T-helper 2 cell treated with Interferon-gamma antibody and Interleukin-4, amounts not matched to agents 5 μg/mL and 100 μg/mL, for 36 hours (primary cell): Measurements from ENCODE around the gene DOCK10.

Source experiments
- DNase-seq: peaks from one replicate; pipeline ENCODE4 v3.0.0; 2021; ENCODE audit warnings: low spot score
- H3K27ac Mint-ChIP-seq: one replicate; pipeline ENCODE4 v1.8.0; 2021; ENCODE audit warnings: mild to moderate bottlenecking, mixed read lengths
- H3K27me3 Mint-ChIP-seq: one replicate; pipeline ENCODE4 v1.8.0; 2021; ENCODE audit warnings: low read depth, mixed read lengths
- H3K36me3 Mint-ChIP-seq: one replicate; pipeline ENCODE4 v1.8.0; 2021; ENCODE audit warnings: low read depth, mixed read lengths
- H3K4me1 Mint-ChIP-seq: one replicate; pipeline ENCODE4 v1.8.0; 2021; ENCODE audit warnings: low read depth, mixed read lengths
- H3K4me3 Mint-ChIP-seq: one replicate; pipeline ENCODE4 v1.8.0; 2022; ENCODE audit warnings: mild to moderate bottlenecking, moderate library complexity, mixed read lengths
- H3K9me3 Mint-ChIP-seq: one replicate; pipeline ENCODE4 v1.8.0; 2021; ENCODE audit warnings: mixed read lengths

Gene DOCK10

DNA sequence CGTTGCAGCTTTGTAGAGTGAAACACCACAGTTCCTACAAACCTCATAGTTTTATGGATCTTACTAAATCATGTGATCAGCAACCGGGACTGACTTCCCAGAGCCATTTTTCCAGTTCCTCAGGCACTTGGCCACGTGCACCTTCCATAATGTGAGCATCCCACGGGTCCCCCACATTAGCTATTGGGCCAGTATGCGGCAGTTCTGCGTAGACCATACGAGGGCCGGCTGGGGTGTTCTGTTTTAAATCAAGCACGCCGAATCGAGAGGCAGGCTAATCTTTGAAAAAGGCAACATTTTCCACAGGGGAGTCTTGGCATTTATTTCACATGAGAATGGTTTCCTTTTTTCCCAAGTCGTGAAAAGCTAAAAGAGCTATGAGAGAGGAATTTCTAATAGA, 190.5 kb downstream of the DOCK10 start:
- Mint-ChIP-seq H3K9me3 (no peaks in the 10 kb centered on the region), H3K27me3 (no peaks in the 10 kb centered on the region), H3K4me3 (no peak overlapping the region), H3K36me3 (peaks cover 69% of the 10 kb centered on the region), H3K4me1 (peaks cover 6% of the 10 kb centered on the region), H3K27ac (no peak overlapping the region)
- no peak for DNase-seq

DNA sequence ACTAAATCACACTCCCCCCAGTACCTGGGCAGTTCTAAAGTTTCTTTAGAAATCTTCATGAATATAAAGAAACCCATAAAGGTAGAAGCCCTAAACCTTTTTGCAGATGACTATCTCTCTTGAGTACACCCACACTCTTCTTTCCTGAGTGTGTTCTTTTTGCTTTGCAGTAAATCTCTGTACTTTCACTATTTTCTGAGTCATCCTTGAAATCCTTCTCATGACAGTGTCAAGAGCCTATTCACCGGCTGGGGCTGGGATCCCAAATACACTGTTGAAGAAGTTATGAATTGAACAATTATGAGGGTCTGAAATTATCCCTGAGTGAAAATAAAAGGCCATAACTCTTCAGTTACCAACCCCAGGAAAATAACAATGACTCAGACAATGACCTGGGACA, 192.2 kb downstream of the DOCK10 start:
- no peak overlapping the region for H3K27ac Mint-ChIP-seq
- H3K27me3 Mint-ChIP-seq, result no peaks in the 10 kb centered on the region
- peaks cover 72% of the 10 kb centered on the region for H3K36me3 Mint-ChIP-seq
- H3K9me3 Mint-ChIP-seq, result no peaks in the 10 kb centered on the region
- H3K4me1 Mint-ChIP-seq, result peaks cover 6% of the 10 kb centered on the region
- no peak overlapping the region for H3K4me3 Mint-ChIP-seq
- no peak for DNase-seq

DNA sequence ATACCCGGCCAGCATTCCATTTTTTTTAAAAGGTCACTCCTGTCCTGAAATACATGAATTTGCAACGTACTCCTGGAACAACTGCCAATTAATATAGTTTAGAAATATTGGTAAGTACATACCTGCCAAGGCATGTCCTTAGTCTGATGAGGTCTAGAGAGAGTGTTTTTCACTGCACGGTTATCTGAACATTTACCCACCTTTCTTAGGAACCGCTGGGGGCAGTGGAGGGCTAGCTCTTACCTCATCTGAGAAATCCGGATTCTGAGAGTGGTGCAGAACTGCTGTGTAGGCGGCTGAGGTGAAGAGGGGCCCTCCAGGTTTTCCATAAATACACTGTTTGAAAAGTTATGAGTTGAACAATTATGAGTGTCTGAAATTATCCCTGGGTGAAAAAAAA, 193.0 kb downstream of the DOCK10 start:
- Mint-ChIP-seq H3K27ac (no peak overlapping the region), H3K36me3 (peaks cover 73% of the 10 kb centered on the region), H3K27me3 (no peaks in the 10 kb centered on the region), H3K4me1 (peaks cover 6% of the 10 kb centered on the region), H3K9me3 (no peaks in the 10 kb centered on the region), H3K4me3 (no peak overlapping the region)
- no peak for DNase-seq

DNA sequence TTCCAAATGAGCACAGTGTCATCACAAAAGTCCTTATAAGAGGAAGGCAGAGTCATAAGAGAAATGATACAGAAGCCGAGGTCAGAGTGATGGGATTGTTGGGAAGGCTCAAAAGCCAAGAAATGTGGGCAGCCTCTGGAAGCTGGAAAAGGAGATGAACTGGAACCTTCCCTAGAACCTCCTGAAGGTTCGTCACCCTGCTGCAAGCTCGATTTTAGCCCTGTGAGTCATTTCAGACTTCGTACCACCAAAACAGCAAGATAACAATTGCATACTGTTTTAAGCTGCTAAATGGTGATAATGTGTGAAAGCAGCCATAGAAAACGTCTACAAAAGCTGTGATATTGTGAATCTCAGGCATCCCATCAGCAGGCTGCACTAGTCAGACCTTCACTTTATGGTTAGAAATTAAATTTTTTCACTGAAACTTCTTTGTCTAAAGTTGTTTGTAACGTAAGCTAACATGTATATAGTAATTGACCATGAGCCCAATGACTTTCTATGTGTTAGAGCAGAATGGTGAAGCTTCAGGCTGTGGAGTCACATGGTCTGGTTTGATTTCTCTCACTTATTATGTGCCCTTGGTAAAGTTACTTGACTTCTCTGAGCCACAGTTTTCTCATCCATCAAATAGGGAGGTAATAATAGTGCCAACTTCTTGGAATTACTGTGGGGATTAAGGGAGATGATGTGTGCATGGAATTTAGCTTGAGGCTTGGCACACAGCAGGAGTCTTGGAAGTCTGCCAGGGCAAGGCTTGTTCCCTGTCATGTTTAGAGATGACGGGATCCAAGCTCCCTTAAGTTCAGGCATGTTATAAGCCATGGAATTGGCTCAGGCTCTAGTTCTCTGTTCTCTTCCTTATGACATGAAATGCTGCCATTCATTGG, 194.1 kb downstream of the DOCK10 start:
- Mint-ChIP-seq H3K36me3 (peaks cover 78% of the 10 kb centered on the region), H3K4me1 (peaks cover 6% of the 10 kb centered on the region), H3K9me3 (no peaks in the 10 kb centered on the region), H3K27ac (no peak overlapping the region), H3K4me3 (no peak overlapping the region), H3K27me3 (no peaks in the 10 kb centered on the region)
- DNase-seq, result no peak

DNA sequence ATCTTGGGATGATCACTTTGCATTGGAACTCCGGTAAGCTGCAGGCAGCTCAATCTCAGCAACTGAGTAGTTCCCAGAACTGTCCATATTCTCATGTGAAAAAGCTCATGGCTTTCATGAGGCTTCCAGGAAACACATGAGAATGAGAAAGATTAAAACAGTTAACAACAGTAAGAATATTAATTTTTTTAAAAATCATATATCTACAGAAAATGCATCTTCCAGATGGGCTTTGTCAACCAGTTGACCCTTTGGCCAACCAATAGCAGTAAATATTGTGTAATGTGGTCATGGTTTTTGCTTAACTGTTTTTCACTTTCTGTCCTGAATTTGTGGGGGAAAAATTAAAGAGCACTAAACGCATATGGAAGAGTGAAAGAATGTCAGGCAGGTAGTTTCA, 194.9 kb downstream of the DOCK10 start:
- no peaks in the 10 kb centered on the region for H3K9me3 Mint-ChIP-seq
- peaks cover 6% of the 10 kb centered on the region for H3K4me1 Mint-ChIP-seq
- H3K27ac Mint-ChIP-seq, result no peak overlapping the region
- no peak for DNase-seq
- H3K36me3 Mint-ChIP-seq, result peaks cover 80% of the 10 kb centered on the region
- no peaks in the 10 kb centered on the region for H3K27me3 Mint-ChIP-seq
- no peak overlapping the region for H3K4me3 Mint-ChIP-seq

DNA sequence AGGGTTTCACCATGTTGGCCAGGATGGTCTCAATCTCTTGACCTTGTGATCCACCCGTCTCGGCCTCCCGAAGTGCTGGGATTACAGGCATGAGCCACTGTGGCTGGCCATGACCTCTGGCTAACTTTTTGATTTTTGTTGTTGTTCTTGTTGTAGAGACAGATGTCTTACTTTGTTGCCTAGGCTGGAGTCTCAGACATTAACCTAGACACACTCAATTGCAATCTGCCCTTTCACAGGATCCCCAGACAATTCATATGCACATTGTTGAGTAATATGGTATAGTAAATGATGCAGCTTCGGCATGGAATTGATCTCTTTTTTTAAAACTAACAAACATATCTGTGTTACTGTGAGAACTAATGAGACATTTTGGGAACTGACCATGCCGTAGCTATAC, 195.6 kb downstream of the DOCK10 start:
- H3K4me3 Mint-ChIP-seq, result no peak overlapping the region
- no peak for DNase-seq
- H3K27ac Mint-ChIP-seq, result no peak overlapping the region
- peaks cover 6% of the 10 kb centered on the region for H3K4me1 Mint-ChIP-seq
- no peaks in the 10 kb centered on the region for H3K9me3 Mint-ChIP-seq
- no peaks in the 10 kb centered on the region for H3K27me3 Mint-ChIP-seq
- peaks cover 80% of the 10 kb centered on the region for H3K36me3 Mint-ChIP-seq

DNA sequence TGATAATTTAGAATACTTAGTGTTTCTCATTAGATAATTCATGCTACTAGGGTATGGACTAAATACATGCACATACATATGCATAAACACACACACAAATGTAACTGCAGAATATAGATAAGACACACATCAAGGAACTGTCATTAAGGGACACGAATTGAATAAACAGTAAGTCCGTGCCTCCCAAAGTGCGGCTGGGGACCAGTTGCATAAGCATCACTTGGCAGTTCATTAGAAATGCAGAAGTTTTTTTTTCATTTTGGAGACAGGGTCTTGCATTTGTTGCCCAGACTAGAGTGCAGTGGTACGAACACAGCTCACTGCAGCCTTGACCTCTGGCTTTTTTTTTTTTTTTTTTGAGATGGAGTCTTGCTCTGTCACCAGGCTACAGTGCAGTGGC, 196.1 kb downstream of the DOCK10 start:
- H3K27ac Mint-ChIP-seq, result no peak overlapping the region
- no peaks in the 10 kb centered on the region for H3K9me3 Mint-ChIP-seq
- H3K4me1 Mint-ChIP-seq, result peaks cover 6% of the 10 kb centered on the region
- no peaks in the 10 kb centered on the region for H3K27me3 Mint-ChIP-seq
- H3K36me3 Mint-ChIP-seq, result peaks cover 79% of the 10 kb centered on the region
- DNase-seq, result no peak
- no peak overlapping the region for H3K4me3 Mint-ChIP-seq

DNA sequence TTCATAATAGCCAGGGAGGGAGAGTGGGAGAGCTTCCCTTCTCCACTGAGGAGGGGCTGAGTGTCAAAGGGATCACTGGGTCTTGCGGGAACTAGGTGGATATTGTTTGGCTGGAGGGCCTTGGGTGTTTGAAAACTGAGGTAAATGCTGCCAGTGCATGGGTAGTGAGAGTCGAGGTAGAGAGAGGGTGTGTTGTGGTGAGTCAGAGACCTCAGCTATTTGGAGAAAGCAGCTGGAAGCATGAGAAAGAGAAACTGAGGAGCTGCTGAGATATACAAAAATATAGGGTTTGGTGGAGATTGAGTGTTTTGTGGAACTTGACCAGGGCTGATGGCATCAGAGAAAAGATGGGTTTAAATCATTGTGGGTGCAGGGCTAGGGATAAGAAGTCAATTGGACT, 199.1 kb downstream of the DOCK10 start:
- peaks cover 10% of the 10 kb centered on the region for H3K9me3 Mint-ChIP-seq
- no peaks in the 10 kb centered on the region for H3K27me3 Mint-ChIP-seq
- H3K27ac Mint-ChIP-seq, result peak overlapping the region; percentile 12
- no peak for DNase-seq
- peaks cover 81% of the 10 kb centered on the region for H3K36me3 Mint-ChIP-seq
- H3K4me1 Mint-ChIP-seq, result no peaks in the 10 kb centered on the region
- H3K4me3 Mint-ChIP-seq, result no peak overlapping the region

DNA sequence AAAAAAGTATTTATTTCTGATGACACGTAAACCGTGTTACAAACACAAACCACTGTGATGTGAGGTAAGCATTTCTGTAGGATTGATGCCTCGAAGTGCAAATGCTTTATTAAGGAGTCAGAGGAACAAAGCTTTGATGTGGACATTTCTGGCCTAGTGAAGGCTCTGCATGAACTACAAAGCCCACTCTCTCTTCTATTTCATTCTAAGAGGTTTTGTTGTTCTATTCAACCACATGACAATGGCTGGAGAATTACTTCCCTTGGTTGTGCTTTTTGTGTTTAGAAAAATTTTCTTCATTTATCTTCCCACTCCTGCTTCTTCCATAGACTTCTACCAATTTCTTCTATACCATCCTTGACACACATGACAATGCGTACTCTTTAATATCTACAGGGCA, 200.4 kb downstream of the DOCK10 start:
- Mint-ChIP-seq H3K27me3 (no peaks in the 10 kb centered on the region), H3K4me1 (no peaks in the 10 kb centered on the region), H3K27ac (no peak overlapping the region), H3K36me3 (peaks cover 83% of the 10 kb centered on the region), H3K9me3 (peaks cover 10% of the 10 kb centered on the region), H3K4me3 (no peak overlapping the region)
- DNase-seq, result no peak

DNA sequence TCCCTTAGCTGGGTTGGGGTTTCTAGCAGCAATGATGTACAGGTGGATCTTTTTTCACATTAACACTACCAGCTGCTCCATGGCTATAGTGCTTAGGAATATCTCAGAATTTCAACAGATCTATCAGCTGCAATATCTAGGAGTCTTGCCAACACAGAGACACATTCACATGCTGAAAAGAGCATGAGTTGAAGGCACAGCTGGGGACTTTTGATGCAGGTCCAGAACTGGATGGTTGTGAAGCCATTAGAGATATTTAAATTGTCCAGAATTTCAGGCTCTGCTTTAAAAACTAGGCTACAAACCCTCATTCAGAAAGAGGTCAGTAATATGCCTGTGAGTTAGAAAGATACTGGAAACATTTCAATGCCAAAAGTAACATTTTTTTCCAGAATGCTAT, 203.9 kb downstream of the DOCK10 start:
- Mint-ChIP-seq H3K27ac (no peak overlapping the region), H3K4me3 (no peak overlapping the region), H3K9me3 (peaks cover 10% of the 10 kb centered on the region), H3K4me1 (no peaks in the 10 kb centered on the region), H3K36me3 (peaks cover 80% of the 10 kb centered on the region), H3K27me3 (no peaks in the 10 kb centered on the region)
- DNase-seq, result no peak

DNA sequence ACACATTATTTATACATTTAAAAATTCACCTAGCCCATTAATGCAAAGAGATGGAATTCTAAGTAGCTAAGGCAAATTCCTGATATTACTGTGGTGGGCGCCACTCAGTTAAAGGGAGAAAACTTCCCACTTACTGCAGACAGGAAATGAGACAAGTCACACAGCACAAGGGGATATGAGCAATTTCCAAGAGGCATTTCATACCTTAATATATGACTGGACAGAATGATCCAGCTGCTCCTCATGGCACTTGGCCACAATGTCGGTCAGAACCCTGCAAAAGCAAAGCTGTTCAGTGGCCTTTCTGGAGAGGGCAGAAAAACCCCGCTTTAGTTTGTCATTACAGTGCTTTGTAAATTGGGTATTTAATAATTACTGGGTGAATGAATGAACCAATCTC, 204.7 kb downstream of the DOCK10 start:
- DNase-seq, result no peak
- H3K36me3 Mint-ChIP-seq, result peaks cover 79% of the 10 kb centered on the region
- no peaks in the 10 kb centered on the region for H3K4me1 Mint-ChIP-seq
- H3K9me3 Mint-ChIP-seq, result peaks cover 10% of the 10 kb centered on the region
- no peak overlapping the region for H3K4me3 Mint-ChIP-seq
- H3K27me3 Mint-ChIP-seq, result no peaks in the 10 kb centered on the region
- H3K27ac Mint-ChIP-seq, result no peak overlapping the region

DNA sequence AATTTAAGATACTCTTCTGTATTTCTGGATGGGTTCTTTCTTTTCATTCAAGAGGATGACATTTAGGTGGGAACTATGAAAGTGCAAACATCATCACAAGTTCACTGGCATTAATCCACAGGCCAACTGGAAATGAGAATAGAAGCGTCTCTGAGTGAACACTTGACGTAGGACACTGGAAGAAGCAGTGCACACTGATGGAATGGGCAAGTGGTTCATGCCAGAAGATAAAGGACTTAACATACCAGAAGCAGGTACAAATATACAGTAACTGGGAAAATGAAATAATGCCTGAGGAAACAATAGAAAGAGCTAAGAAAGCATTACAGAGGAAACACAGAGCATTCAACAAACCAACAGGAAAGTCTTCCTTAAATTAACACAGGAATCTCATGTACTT, 205.2 kb downstream of the DOCK10 start:
- peaks cover 10% of the 10 kb centered on the region for H3K9me3 Mint-ChIP-seq
- no peak for DNase-seq
- no peaks in the 10 kb centered on the region for H3K4me1 Mint-ChIP-seq
- H3K4me3 Mint-ChIP-seq, result no peak overlapping the region
- H3K27me3 Mint-ChIP-seq, result no peaks in the 10 kb centered on the region
- H3K36me3 Mint-ChIP-seq, result peaks cover 78% of the 10 kb centered on the region
- H3K27ac Mint-ChIP-seq, result no peak overlapping the region

DNA sequence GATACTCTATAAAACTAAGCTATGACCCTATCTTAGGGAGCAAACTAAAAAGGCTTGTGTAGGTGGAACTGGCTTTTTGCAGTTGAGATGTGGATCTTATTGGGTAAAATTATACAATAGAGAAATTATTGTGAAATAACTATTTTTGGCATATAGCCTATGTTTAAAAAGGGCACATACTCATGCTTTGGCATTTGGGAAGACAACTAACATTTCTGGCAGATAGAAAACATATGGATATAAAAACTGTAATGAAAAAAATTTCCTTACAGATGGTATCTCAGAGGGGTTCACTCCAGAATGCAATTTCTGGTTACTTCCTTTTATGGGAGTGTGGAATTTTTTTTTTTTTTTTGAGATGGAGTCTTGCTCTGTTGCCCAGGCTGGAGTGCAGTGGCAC, 206.0 kb downstream of the DOCK10 start:
- Mint-ChIP-seq H3K27me3 (no peaks in the 10 kb centered on the region), H3K36me3 (peaks cover 78% of the 10 kb centered on the region), H3K4me1 (no peaks in the 10 kb centered on the region), H3K9me3 (peaks cover 10% of the 10 kb centered on the region), H3K27ac (no peak overlapping the region), H3K4me3 (no peak overlapping the region)
- no peak for DNase-seq

DNA sequence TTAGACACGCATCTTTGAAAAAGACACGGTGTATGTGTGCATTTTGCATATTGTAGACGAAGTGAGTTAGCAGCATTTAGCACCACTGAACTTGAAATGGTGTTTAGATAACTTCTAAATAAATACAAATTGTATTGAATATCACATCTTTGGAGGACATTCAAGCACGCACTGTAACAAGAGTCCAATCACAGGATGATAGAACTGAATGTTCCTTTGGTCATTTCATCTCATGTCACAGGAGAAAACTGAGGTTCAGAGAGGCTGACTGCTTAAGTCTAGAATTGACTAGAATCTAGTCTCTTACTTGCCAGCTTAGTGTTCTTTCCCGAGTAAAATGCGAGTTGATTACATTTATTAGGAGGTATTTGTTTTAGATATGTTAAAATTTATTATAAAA, 206.9 kb downstream of the DOCK10 start:
- Mint-ChIP-seq H3K27ac (no peak overlapping the region), H3K36me3 (peaks cover 74% of the 10 kb centered on the region), H3K4me3 (no peak overlapping the region), H3K4me1 (no peaks in the 10 kb centered on the region), H3K27me3 (no peaks in the 10 kb centered on the region), H3K9me3 (peaks cover 5% of the 10 kb centered on the region)
- no peak for DNase-seq

DNA sequence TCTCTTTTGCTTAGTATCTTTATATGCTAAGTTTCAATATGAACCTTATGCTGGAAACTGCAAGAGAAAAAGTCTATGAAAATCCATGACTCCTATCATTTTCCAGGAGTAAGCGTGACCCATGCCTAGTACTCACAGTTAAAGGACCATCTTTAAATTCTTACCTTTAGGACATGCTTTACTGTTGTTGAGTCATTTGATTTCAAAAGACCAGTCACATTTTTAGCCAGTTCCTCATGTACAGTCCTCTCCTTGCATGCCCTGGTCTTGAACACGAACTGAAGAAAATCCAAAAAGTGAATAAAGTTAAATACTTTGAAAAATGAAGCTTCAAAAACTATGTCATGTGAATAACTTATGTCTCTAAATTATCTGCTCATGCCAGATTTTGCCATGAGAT, 208.3 kb downstream of the DOCK10 start:
- no peak for DNase-seq
- H3K9me3 Mint-ChIP-seq, result no peaks in the 10 kb centered on the region
- H3K4me3 Mint-ChIP-seq, result no peak overlapping the region
- no peaks in the 10 kb centered on the region for H3K27me3 Mint-ChIP-seq
- H3K36me3 Mint-ChIP-seq, result peaks cover 71% of the 10 kb centered on the region
- no peak overlapping the region for H3K27ac Mint-ChIP-seq
- no peaks in the 10 kb centered on the region for H3K4me1 Mint-ChIP-seq
